ENCODE data around the gene ST3GAL6.

Gene ST3GAL6

DNA sequence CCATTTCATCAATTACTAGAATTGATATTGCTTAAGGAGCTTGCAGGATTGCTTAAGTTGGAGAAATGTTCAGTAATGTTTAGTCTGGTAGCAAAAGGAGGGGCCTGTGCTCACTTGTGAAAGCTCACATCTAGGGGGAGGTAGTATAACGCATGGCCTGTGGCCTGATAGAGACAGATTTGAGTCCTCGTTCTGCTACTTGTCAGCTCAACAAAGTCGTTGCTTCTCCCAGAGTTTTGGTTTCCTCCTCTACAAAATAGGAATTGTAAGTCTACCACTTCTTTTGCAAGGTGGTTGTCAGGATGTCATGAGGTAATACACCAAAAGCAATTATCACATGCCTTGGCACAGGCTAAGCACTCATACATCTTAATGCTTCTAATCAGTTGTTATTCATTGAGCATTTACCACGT lies 1.3 kb downstream of the ST3GAL6 start:
- H3K4me3 ChIP-seq (ENCODE audit: low read depth, low read length) = peak overlapping the region; percentile 82
- peak; percentile 83 for DNase-seq (ENCODE audit: low read depth)
- TF ChIP-seq, protein P1, sequence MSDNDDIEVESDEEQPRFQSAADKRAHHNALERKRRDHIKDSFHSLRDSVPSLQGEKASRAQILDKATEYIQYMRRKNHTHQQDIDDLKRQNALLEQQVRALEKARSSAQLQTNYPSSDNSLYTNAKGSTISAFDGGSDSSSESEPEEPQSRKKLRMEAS (IDR thresholded peaks at IDR 0.05; ENCODE audit: low read depth, low read length) = peak; percentile 70
- TF ChIP-seq MYC (IDR thresholded peaks at IDR 0.05; ENCODE audit: low read depth, low read length) (peak; percentile 68; the same call in 1 of the 2 replicates), POLR2A (IDR thresholded peaks at IDR 0.05; ENCODE audit: extremely low read depth, insufficient read length) (no peak)
- TF ChIP-seq, protein P2, sequence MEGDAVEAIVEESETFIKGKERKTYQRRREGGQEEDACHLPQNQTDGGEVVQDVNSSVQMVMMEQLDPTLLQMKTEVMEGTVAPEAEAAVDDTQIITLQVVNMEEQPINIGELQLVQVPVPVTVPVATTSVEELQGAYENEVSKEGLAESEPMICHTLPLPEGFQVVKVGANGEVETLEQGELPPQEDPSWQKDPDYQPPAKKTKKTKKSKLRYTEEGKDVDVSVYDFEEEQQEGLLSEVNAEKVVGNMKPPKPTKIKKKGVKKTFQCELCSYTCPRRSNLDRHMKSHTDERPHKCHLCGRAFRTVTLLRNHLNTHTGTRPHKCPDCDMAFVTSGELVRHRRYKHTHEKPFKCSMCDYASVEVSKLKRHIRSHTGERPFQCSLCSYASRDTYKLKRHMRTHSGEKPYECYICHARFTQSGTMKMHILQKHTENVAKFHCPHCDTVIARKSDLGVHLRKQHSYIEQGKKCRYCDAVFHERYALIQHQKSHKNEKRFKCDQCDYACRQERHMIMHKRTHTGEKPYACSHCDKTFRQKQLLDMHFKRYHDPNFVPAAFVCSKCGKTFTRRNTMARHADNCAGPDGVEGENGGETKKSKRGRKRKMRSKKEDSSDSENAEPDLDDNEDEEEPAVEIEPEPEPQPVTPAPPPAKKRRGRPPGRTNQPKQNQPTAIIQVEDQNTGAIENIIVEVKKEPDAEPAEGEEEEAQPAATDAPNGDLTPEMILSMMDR (IDR thresholded peaks at IDR 0.05; ENCODE audit: low read depth, low read length) = no peak

DNA sequence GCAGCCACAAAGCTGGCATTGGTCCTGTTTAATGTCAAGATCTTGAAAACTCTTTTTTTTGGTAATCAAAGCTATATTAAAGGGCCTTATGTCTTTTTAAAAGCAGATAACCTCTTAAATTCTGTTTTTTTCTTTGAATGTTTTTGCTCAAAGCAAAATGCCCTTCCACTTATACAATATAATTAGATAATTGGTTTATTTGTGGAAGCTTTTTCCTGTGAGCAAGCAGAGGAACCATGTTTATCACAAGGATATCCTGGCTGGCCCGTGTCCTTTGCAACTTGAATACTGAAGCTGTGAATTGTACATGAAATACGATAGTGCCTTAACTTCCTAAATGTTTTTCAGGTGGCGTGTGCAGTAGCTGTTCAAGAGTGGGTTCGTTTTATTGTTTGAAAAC lies 2.6 kb downstream of the ST3GAL6 start:
- no peak for DNase-seq (ENCODE audit: low read depth)
- TF ChIP-seq POLR2A (IDR thresholded peaks at IDR 0.05; ENCODE audit: extremely low read depth, insufficient read length) (no peak), MYC (IDR thresholded peaks at IDR 0.05; ENCODE audit: low read depth, low read length) (no peak)
- TF ChIP-seq, protein P2 (IDR thresholded peaks at IDR 0.05; ENCODE audit: low read depth, low read length) = no peak
- peak overlapping the region; percentile 82 for H3K4me3 ChIP-seq (ENCODE audit: low read depth, low read length)

DNA sequence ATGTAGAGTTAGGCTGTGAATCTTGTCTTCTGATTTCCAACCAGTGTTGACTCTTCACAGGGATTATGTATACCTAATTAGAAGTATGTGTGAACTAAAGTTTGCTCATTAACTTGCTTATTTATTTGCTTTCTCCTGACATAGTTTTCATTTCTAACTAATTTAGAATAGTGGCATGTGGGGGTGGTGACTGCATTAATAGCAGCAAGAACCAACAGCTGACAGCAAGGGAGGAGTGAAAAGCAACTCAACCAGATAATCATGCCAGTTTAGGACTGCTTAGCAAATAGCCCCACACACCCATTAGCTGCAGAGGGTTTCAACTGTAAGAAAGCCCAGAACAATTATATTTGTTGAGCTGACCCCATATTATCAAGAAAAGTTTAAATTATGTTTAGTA lies 3.8 kb downstream of the ST3GAL6 start:
- DNase-seq (ENCODE audit: low read depth) = no peak
- TF ChIP-seq, protein P2 (IDR thresholded peaks at IDR 0.05; ENCODE audit: low read depth, low read length) = no peak
- TF ChIP-seq MYC (IDR thresholded peaks at IDR 0.05; ENCODE audit: low read depth, low read length) (no peak), POLR2A (IDR thresholded peaks at IDR 0.05; ENCODE audit: extremely low read depth, insufficient read length) (no peak)
- TF ChIP-seq, protein P1 (IDR thresholded peaks at IDR 0.05; ENCODE audit: low read depth, low read length) = no peak
- no peak overlapping the region for H3K4me3 ChIP-seq (ENCODE audit: low read depth, low read length)

DNA sequence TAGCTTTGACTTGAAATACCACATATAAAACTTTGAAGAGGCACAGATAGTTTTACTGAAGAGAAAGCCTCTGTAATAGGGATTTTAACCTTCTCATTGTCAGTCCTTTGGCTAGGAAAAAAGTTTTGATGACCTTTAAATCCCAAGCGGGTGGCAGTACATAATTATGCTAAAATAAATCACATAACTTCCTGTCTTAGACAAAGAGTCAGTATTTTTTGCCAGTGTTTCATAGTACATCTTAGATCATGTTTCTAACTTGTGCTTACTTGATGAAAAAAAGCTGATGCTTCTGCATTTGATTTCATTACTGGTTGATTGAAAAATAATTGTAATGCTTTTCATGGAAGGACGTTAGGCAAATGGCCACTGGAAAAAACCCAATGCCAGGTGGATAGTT lies 5.8 kb downstream of the ST3GAL6 start:
- TF ChIP-seq, protein P1 (IDR thresholded peaks at IDR 0.05; ENCODE audit: low read depth, low read length) = no peak
- no peak for TF ChIP-seq POLR2A (IDR thresholded peaks at IDR 0.05; ENCODE audit: extremely low read depth, insufficient read length)
- TF ChIP-seq, protein P2 (IDR thresholded peaks at IDR 0.05; ENCODE audit: low read depth, low read length) = no peak
- no peak for TF ChIP-seq MYC (IDR thresholded peaks at IDR 0.05; ENCODE audit: low read depth, low read length)
- no peak for DNase-seq (ENCODE audit: low read depth)
- no peak overlapping the region for H3K4me3 ChIP-seq (ENCODE audit: low read depth, low read length)

DNA sequence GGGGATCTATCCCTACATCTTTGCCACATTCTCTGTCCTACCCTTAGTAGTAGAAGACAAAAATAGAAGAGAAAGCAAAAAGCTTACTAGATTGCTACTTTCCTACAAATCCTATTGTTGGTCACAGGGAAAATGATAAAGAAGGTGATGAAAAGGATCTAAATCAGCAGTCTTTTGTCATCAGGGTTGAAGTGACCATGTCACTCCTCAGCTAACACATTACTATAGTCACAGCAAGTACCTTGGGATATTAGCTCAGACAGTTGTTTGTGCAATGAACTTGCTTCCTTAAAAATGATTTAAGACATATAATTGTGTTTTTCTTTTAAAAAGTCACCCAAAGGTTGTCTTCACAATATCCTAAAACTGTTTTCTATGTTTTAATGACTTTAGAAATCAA lies 6.3 kb downstream of the ST3GAL6 start:
- DNase-seq (ENCODE audit: low read depth) = no peak
- TF ChIP-seq, protein P2 (IDR thresholded peaks at IDR 0.05; ENCODE audit: low read depth, low read length) = no peak
- no peak for TF ChIP-seq POLR2A (IDR thresholded peaks at IDR 0.05; ENCODE audit: extremely low read depth, insufficient read length)
- TF ChIP-seq MYC (IDR thresholded peaks at IDR 0.05; ENCODE audit: low read depth, low read length) = no peak
- TF ChIP-seq, protein P1 (IDR thresholded peaks at IDR 0.05; ENCODE audit: low read depth, low read length) = no peak
- no peak overlapping the region for H3K4me3 ChIP-seq (ENCODE audit: low read depth, low read length)

All from NB4 (cell line).